H9 (cell line): Measurements from ENCODE around the gene AQP5. TPM values are rescaled to one million over a fixed set of nuclear protein-coding genes. Genes with fewer than 3 reads are reported as not detected.
A peak's percentile ranks its signal among the peaks of the same experiment; 100 is the strongest.

Experiments
- DNase-seq: peaks from one replicate; pipeline ENCODE4 v3.0.0-alpha.2; 2017
- H2AFZ ChIP-seq: one replicate; pipeline ENCODE4 v1.6.1; 2013; ENCODE audit warnings: mild to moderate bottlenecking, low read length, control low read depth, moderate library complexity
- H2AK5ac ChIP-seq: 2 replicates; pipeline ENCODE4 v1.6.1; 2013; ENCODE audit warnings: low read length, control low read depth, mixed read lengths; ENCODE audit not compliant: insufficient read length
- H2BK120ac ChIP-seq: one replicate; pipeline ENCODE4 v1.6.1; 2013; ENCODE audit warnings: low read depth, mild to moderate bottlenecking, low read length, control low read depth, inconsistent platforms; ENCODE audit not compliant: poor library complexity, severe bottlenecking
- H2BK12ac ChIP-seq: 2 replicates; pipeline ENCODE4 v1.6.1; 2013; ENCODE audit warnings: low read length, control low read depth, mixed read lengths, low read depth; ENCODE audit not compliant: insufficient read length
- H2BK15ac ChIP-seq: 2 replicates; pipeline ENCODE4 v1.6.1; 2013; ENCODE audit warnings: low read depth, low read length, control low read depth
- H2BK20ac ChIP-seq: one replicate; pipeline ENCODE4 v1.6.1; 2013; ENCODE audit warnings: low read depth, mild to moderate bottlenecking, low read length, control low read depth, inconsistent platforms; ENCODE audit not compliant: poor library complexity, severe bottlenecking
- H2BK5ac ChIP-seq: 2 replicates; pipeline ENCODE4 v1.6.1; 2013; ENCODE audit warnings: low read length, control low read depth, mixed read lengths; ENCODE audit not compliant: insufficient read length
- H3K14ac ChIP-seq: 2 replicates; pipeline ENCODE4 v1.6.1; 2013; ENCODE audit warnings: low read length, control low read depth; ENCODE audit not compliant: insufficient read depth
- H3K18ac ChIP-seq: 2 replicates; pipeline ENCODE4 v1.6.1; 2013; ENCODE audit warnings: low read depth, mild to moderate bottlenecking, mixed read lengths, low read length, control low read depth; ENCODE audit not compliant: insufficient read length
- H3K23ac ChIP-seq: 2 replicates; pipeline ENCODE4 v1.6.1; 2013; ENCODE audit warnings: low read length, control low read depth, mixed read lengths, low read depth; ENCODE audit not compliant: insufficient read length
- H3K23me2 ChIP-seq: 2 replicates; pipeline ENCODE4 v1.6.1; 2013; ENCODE audit warnings: low read depth, mild to moderate bottlenecking, mixed read lengths, low read length, control low read depth; ENCODE audit not compliant: insufficient read length, poor library complexity, severe bottlenecking
- H3K27ac ChIP-seq: 2 replicates; pipeline ENCODE4 v1.5.1; 2013; ENCODE audit warnings: low read length, control low read depth, mixed read lengths, low read depth; ENCODE audit not compliant: insufficient read length
- H3K27me3 ChIP-seq: 2 replicates; pipeline ENCODE4 v1.6.1; 2013; ENCODE audit warnings: low read length, control low read depth, inconsistent platforms; ENCODE audit not compliant: insufficient read depth
- H3K4ac ChIP-seq: 2 replicates; pipeline ENCODE4 v1.6.1; 2013; ENCODE audit warnings: low read depth, mild to moderate bottlenecking, control low read depth, inconsistent platforms, low read length, moderate library complexity
- H3K4me1 ChIP-seq: 2 replicates; pipeline ENCODE4 v1.6.1; 2013; ENCODE audit warnings: low read length, control low read depth, inconsistent platforms; ENCODE audit not compliant: insufficient read depth
- H3K4me2 ChIP-seq: 2 replicates; pipeline ENCODE4 v1.6.1; 2013; ENCODE audit warnings: low read length, control low read depth, mixed read lengths; ENCODE audit not compliant: insufficient read length, insufficient read depth
- H3K56ac ChIP-seq: 2 replicates; pipeline ENCODE4 v1.6.1; 2013; ENCODE audit warnings: low read depth, mild to moderate bottlenecking, mixed read lengths, low read length, control low read depth; ENCODE audit not compliant: insufficient read length
- H3K79me1 ChIP-seq: 2 replicates; pipeline ENCODE4 v1.6.1; 2013; ENCODE audit warnings: low read depth, mild to moderate bottlenecking, moderate library complexity, low read length, control low read depth, inconsistent platforms; ENCODE audit not compliant: insufficient read depth, poor library complexity, severe bottlenecking
- H3K79me2 ChIP-seq: 2 replicates; pipeline ENCODE4 v1.6.1; 2013; ENCODE audit warnings: low read length, control low read depth, inconsistent platforms; ENCODE audit not compliant: insufficient read depth
- H3K9ac ChIP-seq: 2 replicates; pipeline ENCODE4 v1.6.1; 2013; ENCODE audit warnings: low read length, control low read depth, mixed read lengths; ENCODE audit not compliant: insufficient read length; ENCODE audit errors: extremely low read depth
- H3K9me3 ChIP-seq: one replicate; pipeline ENCODE4 v1.6.1; 2013; ENCODE audit warnings: low read depth, low read length, inconsistent platforms; ENCODE audit not compliant: control insufficient read depth
- H3T11ph ChIP-seq: one replicate; pipeline ENCODE4 v1.6.1; 2013; ENCODE audit warnings: mild to moderate bottlenecking, low read length, control low read depth, inconsistent platforms
- H4K20me1 ChIP-seq: one replicate; pipeline ENCODE4 v1.6.1; 2013; ENCODE audit not compliant: control insufficient read depth, insufficient read length, insufficient read depth
- H4K5ac ChIP-seq: 2 replicates; pipeline ENCODE4 v1.6.1; 2013; ENCODE audit warnings: low read depth, mild to moderate bottlenecking, mixed read lengths, low read length, control low read depth; ENCODE audit not compliant: insufficient read length
- H4K8ac ChIP-seq: replicated peaks from 2 replicates; pipeline ENCODE4 v1.6.1; 2013; ENCODE audit warnings: low read length, control low read depth, mixed read lengths, low read depth; ENCODE audit not compliant: insufficient read length
- H4K91ac ChIP-seq: 2 replicates; pipeline ENCODE4 v1.6.1; 2013; ENCODE audit warnings: low read depth, mild to moderate bottlenecking, moderate library complexity, mixed read lengths, low read length, control low read depth; ENCODE audit not compliant: insufficient read length
- H3K27ac Mint-ChIP-seq, 3 experiments: 2 replicates in 2 of 3; 3 replicates in 1 of 3; pipeline ENCODE4 v1.8.0; 2020 to 2021; ENCODE audit warnings: mixed read lengths in 3 of 3, mild to moderate bottlenecking in 1 of 3, moderate library complexity in 1 of 3
- H3K27me3 Mint-ChIP-seq: 2 replicates; pipeline ENCODE4 v1.8.0; 2021; ENCODE audit warnings: low read depth, mild to moderate bottlenecking, moderate library complexity, mixed read lengths
- H3K36me3 Mint-ChIP-seq, 3 experiments: 2 replicates in 2 of 3; 3 replicates in 1 of 3; pipeline ENCODE4 v1.8.0; 2020 to 2021; ENCODE audit warnings: low read depth in 3 of 3, mixed read lengths in 3 of 3; ENCODE audit not compliant: insufficient read depth in 1 of 3
- H3K4me1 Mint-ChIP-seq, 2 experiments: 2 replicates each; pipeline ENCODE4 v1.8.0; 2020; ENCODE audit warnings: mixed read lengths in 2 of 2
- H3K4me3 Mint-ChIP-seq, 2 experiments: 2 replicates in 1 of 2; 3 replicates in 1 of 2; pipeline ENCODE4 v1.8.0; 2020 to 2021; ENCODE audit warnings: mild to moderate bottlenecking in 2 of 2, mixed read lengths in 2 of 2, moderate library complexity in 1 of 2
- H3K9me3 Mint-ChIP-seq, 2 experiments: 2 replicates in 1 of 2; 3 replicates in 1 of 2; pipeline ENCODE4 v1.8.0; 2020; ENCODE audit warnings: mild to moderate bottlenecking in 2 of 2, mixed read lengths in 2 of 2, moderate library complexity in 1 of 2
- WGBS: extraction: QIAGEN DNeasy Blood & Tissue Kit; methylation state at CpG from one replicate; pipeline ENCODE4 v1.1.7; 2013; ENCODE audit warnings: missing lambda C conversion rate, low lambda C conversion rate, mixed read lengths; ENCODE audit not compliant: insufficient read length; ENCODE audit errors: extremely low coverage; 5-methylcytosine and 5-hydroxymethylcytosine counted together
- long read RNA-seq: library from polyadenylated mRNA; unstranded; transcript quantifications from one replicate; pipeline ENCODE4 v2.0.0, GENCODE V29; 2020
- total RNA-seq: library from RNA; stranded (reverse); gene quantifications from 2 replicates; pipeline ENCODE4 v1.2.1, GENCODE V29; 2021
- TF ChIP-seq, protein P1 (sequence below): fragments of 200-600 bp; sonication (generic); conservative IDR thresholded peaks from 3 replicates; pipeline ENCODE4 v1.8.0; 2021; ENCODE audit warnings: antibody characterized with exemption, mild to moderate bottlenecking

AQP5 gene
- 2.5 and 2.8 TPM in 2 replicates for total RNA-seq
- long read RNA-seq = 0 reads

- Histone ChIP-seq H2BK12ac (no peak within 1 kb of the TSS), H3K56ac (no peak within 1 kb of the TSS), H2BK5ac (no peak within 1 kb of the TSS), H3K18ac (no peak within 1 kb of the TSS), H3K4me2 (peak within 1 kb of the TSS; percentile 17), H2BK120ac (no peak within 1 kb of the TSS), H3K79me1 (no peaks in the 10 kb centered on the region), H2AK5ac (no peak within 1 kb of the TSS), H3K14ac (peak within 1 kb of the TSS; percentile 9; the same call in 1 of the 2 replicates), H4K5ac (no peak within 1 kb of the TSS), H3K23ac (no peak within 1 kb of the TSS), H2BK15ac (no peak within 1 kb of the TSS), H2BK20ac (no peak within 1 kb of the TSS), H2AFZ (no peak within 1 kb of the TSS), H3K4me1 (peaks cover 9% of the 10 kb centered on the region; the same call in 1 of the 2 replicates), H3K4ac (no peak within 1 kb of the TSS), H3T11ph (no peak within 1 kb of the TSS), H4K20me1 (no peaks in the 10 kb centered on the region), H3K9ac (no peak within 1 kb of the TSS), H3K27ac (no peak within 1 kb of the TSS), H3K79me2 (no peaks in the 10 kb centered on the region), H4K91ac (no peak within 1 kb of the TSS), H3K9me3 (no peaks in the 10 kb centered on the region), H4K8ac (no peak within 1 kb of the TSS), H3K23me2 (peaks cover 5% of the 10 kb centered on the region), H3K27me3 (peaks cover 10% of the 10 kb centered on the region)
- peaks cover 34 to 36% of the 10 kb centered on the region in 2 experiments for H3K4me1 Mint-ChIP-seq
- H3K36me3 Mint-ChIP-seq = no peaks in the 10 kb centered on the region; a peak in 1 of 7 replicates
- H3K27me3 Mint-ChIP-seq = peaks cover 82% of the 10 kb centered on the region
- peak within 1 kb of the TSS; percentile 53 to 73 for H3K4me3 Mint-ChIP-seq
- DNase-seq = no peak
- TF ChIP-seq, protein P1, sequence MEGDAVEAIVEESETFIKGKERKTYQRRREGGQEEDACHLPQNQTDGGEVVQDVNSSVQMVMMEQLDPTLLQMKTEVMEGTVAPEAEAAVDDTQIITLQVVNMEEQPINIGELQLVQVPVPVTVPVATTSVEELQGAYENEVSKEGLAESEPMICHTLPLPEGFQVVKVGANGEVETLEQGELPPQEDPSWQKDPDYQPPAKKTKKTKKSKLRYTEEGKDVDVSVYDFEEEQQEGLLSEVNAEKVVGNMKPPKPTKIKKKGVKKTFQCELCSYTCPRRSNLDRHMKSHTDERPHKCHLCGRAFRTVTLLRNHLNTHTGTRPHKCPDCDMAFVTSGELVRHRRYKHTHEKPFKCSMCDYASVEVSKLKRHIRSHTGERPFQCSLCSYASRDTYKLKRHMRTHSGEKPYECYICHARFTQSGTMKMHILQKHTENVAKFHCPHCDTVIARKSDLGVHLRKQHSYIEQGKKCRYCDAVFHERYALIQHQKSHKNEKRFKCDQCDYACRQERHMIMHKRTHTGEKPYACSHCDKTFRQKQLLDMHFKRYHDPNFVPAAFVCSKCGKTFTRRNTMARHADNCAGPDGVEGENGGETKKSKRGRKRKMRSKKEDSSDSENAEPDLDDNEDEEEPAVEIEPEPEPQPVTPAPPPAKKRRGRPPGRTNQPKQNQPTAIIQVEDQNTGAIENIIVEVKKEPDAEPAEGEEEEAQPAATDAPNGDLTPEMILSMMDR = no peak
- H3K9me3 Mint-ChIP-seq = no peaks in the 10 kb centered on the region
- no peak within 1 kb of the TSS for H3K27ac Mint-ChIP-seq
- WGBS = no CpG with 5 or more reads among the region's 111 CpGs
Measured at GRCh38 chr12:49961111-49961922, at the start of gene AQP5. TSS of gene AQP5 (plus strand) at chr12:49961872. CDS start at chr12:49962018, 146 bp downstream.
